CD4-positive, alpha-beta T cell treated with Interleukin-12 subunit alpha and Interleukin-12 subunit beta, for 1 hour (primary cell): ENCODE results near the gene DKK3.
A peak's percentile ranks its signal among the peaks of the same experiment; 100 is the strongest.

ENCODE experiments used
- DNase-seq: peaks from one replicate; pipeline ENCODE4 v3.0.0-alpha.2; 2020

DKK3 gene

GRCh38 chr11:12003336-12003735 lies 5.1 kb downstream of the DKK3 start:
- DNase-seq = no peak

GRCh38 chr11:12001186-12001585 lies 7.2 kb downstream of the DKK3 start:
- no peak for DNase-seq

- DNase-seq = no peak
Observed at GRCh38 chr11:11998091-11998781, 10.2 kb downstream of the DKK3 start.

GRCh38 chr11:11997049-11997322 lies 11.4 kb downstream of the DKK3 start:
- DNase-seq = no peak

- no peak for DNase-seq
Observed at GRCh38 chr11:11996321-11997048, 11.9 kb downstream of the DKK3 start.

GRCh38 chr11:11995601-11996000 lies 12.8 kb downstream of the DKK3 start:
- DNase-seq = peak; percentile 30

GRCh38 chr11:11993839-11994238 lies 14.6 kb downstream of the DKK3 start:
- no peak for DNase-seq

GRCh38 chr11:11992257-11993212 lies 15.9 kb downstream of the DKK3 start:
- no peak for DNase-seq

GRCh38 chr11:11989774-11990744 lies 18.4 kb downstream of the DKK3 start:
- DNase-seq = no peak

- no peak for DNase-seq
Observed at GRCh38 chr11:11988681-11989261, 19.7 kb downstream of the DKK3 start.

GRCh38 chr11:11988099-11988651 lies 20.3 kb downstream of the DKK3 start:
- DNase-seq = no peak

- DNase-seq = peak; percentile 14
Observed at GRCh38 chr11:11987503-11988022, 20.9 kb downstream of the DKK3 start.

- no peak for DNase-seq
Observed at GRCh38 chr11:11985954-11986949, 22.2 kb downstream of the DKK3 start.

GRCh38 chr11:11985016-11985715 lies 23.3 kb downstream of the DKK3 start:
- DNase-seq = no peak

GRCh38 chr11:11984563-11984962 lies 23.9 kb downstream of the DKK3 start:
- DNase-seq = no peak

GRCh38 chr11:11983427-11983826 lies 25.0 kb downstream of the DKK3 start:
- no peak for DNase-seq

GRCh38 chr11:11982975-11983374 lies 25.5 kb downstream of the DKK3 start:
- DNase-seq = no peak

- DNase-seq = no peak
Observed at GRCh38 chr11:11982461-11982860, 26.0 kb downstream of the DKK3 start.

GRCh38 chr11:11981840-11982239 lies 26.6 kb downstream of the DKK3 start:
- no peak for DNase-seq
